ENCODE data around the gene TSSK2.
"Not testable (repeated sequence)": the region's sequence is repeated elsewhere in the genome, so short reads cannot be mapped to it uniquely, and the experiment has no call there.

TSSK2 gene

GRCh38 chr22:19143967-19144400 is 12.9 kb downstream of the TSSK2 start:
- DNase-seq = no peak

GRCh38 chr22:19146215-19146968 is 15.3 kb downstream of the TSSK2 start:
- no peak for DNase-seq

- no peak for DNase-seq
Observed at GRCh38 chr22:19147195-19147780, 16.2 kb downstream of the TSSK2 start.

GRCh38 chr22:19148417-19149046 is 17.4 kb downstream of the TSSK2 start:
- no peak for DNase-seq

- no peak for DNase-seq
Observed at GRCh38 chr22:19149047-19149883, 18.2 kb downstream of the TSSK2 start.

- DNase-seq = no peak
Observed at GRCh38 chr22:19149991-19150390, 18.9 kb downstream of the TSSK2 start, which contains the start of gene GSC2. GSC2 (minus strand) TSS chr22:19150292; CDS start chr22:19150283, 9 bp downstream.

- no peak for DNase-seq
Observed at GRCh38 chr22:19150482-19151328, 19.6 kb downstream of the TSSK2 start.

GRCh38 chr22:19151329-19152191 is 20.5 kb downstream of the TSSK2 start:
- no peak for DNase-seq

- no peak for DNase-seq
Observed at GRCh38 chr22:19152942-19153883, 22.1 kb downstream of the TSSK2 start.

GRCh38 chr22:19156109-19156508 is 25.0 kb downstream of the TSSK2 start:
- not testable (repeated sequence) for DNase-seq

- DNase-seq = not testable (repeated sequence)
Observed at GRCh38 chr22:19158649-19159048, 27.5 kb downstream of the TSSK2 start.

GRCh38 chr22:19164425-19164824 is 33.3 kb downstream of the TSSK2 start:
- no peak for DNase-seq

- no peak for DNase-seq
Observed at GRCh38 chr22:19166421-19166820, 35.3 kb downstream of the TSSK2 start.

- no peak for DNase-seq
Observed at GRCh38 chr22:19167106-19167869, 36.2 kb downstream of the TSSK2 start.

- no peak for DNase-seq
Observed at GRCh38 chr22:19168088-19168890, 37.2 kb downstream of the TSSK2 start.

- no peak for DNase-seq
Observed at GRCh38 chr22:19169002-19169946, 38.2 kb downstream of the TSSK2 start.

- DNase-seq = no peak
Observed at GRCh38 chr22:19169947-19170318, 38.8 kb downstream of the TSSK2 start.

All from fibroblast of skin of abdomen (primary cell).